H1 (cell line): ENCODE data around the gene GHRHR. TPM values are rescaled to one million over a fixed set of nuclear protein-coding genes. Genes with fewer than 3 reads are reported as not detected.

Experiments used
- CTCF ChIA-PET: fragments of 300-600 bp; sonication (Branson Sonifier 250); formaldehyde crosslinking; loops from one replicate; lab custom pipeline; 2021; ENCODE audit not compliant: partially characterized antibody; lab: Charles Lee
- POLR2A ChIA-PET: fragments of 300-600 bp; sonication (Branson Sonifier 250); formaldehyde crosslinking; loops from one replicate; lab custom pipeline; 2021; ENCODE audit warnings: inconsistent platforms; ENCODE audit not compliant: partially characterized antibody; lab: Charles Lee
- DNase-seq, 2 experiments: peaks; one replicate each; pipeline versions ENCODE4 v3.0.0 to v3.0.0-alpha.2; 2010 to 2022; ENCODE audit warnings: low spot score in 2 of 2, low read depth in 1 of 2, mixed read lengths in 1 of 2
- FAIRE-seq: peaks from 2 replicates; lab custom pipeline; 2011; peaks lifted over from hg19 to GRCh38; lab: Jason Lieb, UNC
- H2AFZ ChIP-seq: 2 replicates; pipeline ENCODE4 v1.8.1; 2012; ENCODE audit warnings: low read length, inconsistent platforms
- H2AK5ac ChIP-seq: 2 replicates; pipeline ENCODE4 v1.6.1; 2013; ENCODE audit warnings: low read depth, low read length
- H2BK120ac ChIP-seq: replicated peaks from 2 replicates; pipeline ENCODE3; 2013; ENCODE audit warnings: low read depth, low read length, inconsistent platforms
- H2BK12ac ChIP-seq: 2 replicates; pipeline ENCODE4 v1.6.1; 2013; ENCODE audit warnings: low read depth, low read length
- H2BK15ac ChIP-seq: 2 replicates; pipeline ENCODE4 v1.6.1; 2013; ENCODE audit warnings: low read length
- H2BK20ac ChIP-seq: 2 replicates; pipeline ENCODE4 v1.6.1; 2013; ENCODE audit warnings: low read length
- H2BK5ac ChIP-seq: 2 replicates; pipeline ENCODE4 v1.6.1; 2013; ENCODE audit warnings: low read depth, low read length
- H3K14ac ChIP-seq: 2 replicates; pipeline ENCODE4 v1.6.1; 2013; ENCODE audit warnings: inconsistent platforms; ENCODE audit not compliant: insufficient read length
- H3K18ac ChIP-seq: 2 replicates; pipeline ENCODE4 v1.6.1; 2013; ENCODE audit warnings: low read length; ENCODE audit errors: extremely low read depth
- H3K23ac ChIP-seq: 2 replicates; pipeline ENCODE4 v1.6.1; 2013; ENCODE audit warnings: inconsistent platforms; ENCODE audit not compliant: insufficient read length
- H3K23me2 ChIP-seq: 2 replicates; pipeline ENCODE4 v1.6.1; 2013; ENCODE audit warnings: low read depth, low read length
- H3K27ac ChIP-seq: 2 replicates; pipeline ENCODE4 v1.6.1; 2011; ENCODE audit warnings: low read depth, low read length, inconsistent platforms
- H3K27me3 ChIP-seq, 4 experiments: replicated peaks in 1 of 4; 1 replicate in 1 of 4; 2 replicates in 3 of 4; pipeline versions ENCODE4 v1.6.1 to v1.8.1; 2011 to 2013; ENCODE audit warnings: low read length in 3 of 4, mild to moderate bottlenecking in 3 of 4, inconsistent platforms in 2 of 4, mixed read lengths in 2 of 4, moderate library complexity in 1 of 4; ENCODE audit not compliant: control insufficient read depth in 3 of 4, insufficient read depth in 3 of 4; ENCODE audit errors: extremely low read depth in 1 of 4
- H3K36me3 ChIP-seq, 4 experiments: 2 replicates each; pipeline versions ENCODE4 v1.6.1 to v1.8.1; 2011 to 2013; ENCODE audit warnings: mild to moderate bottlenecking in 4 of 4, low read length in 3 of 4, moderate library complexity in 2 of 4, control low read depth in 1 of 4, inconsistent platforms in 1 of 4; ENCODE audit not compliant: insufficient read depth in 4 of 4, control insufficient read depth in 2 of 4
- H3K4ac ChIP-seq: replicated peaks from 2 replicates; pipeline ENCODE3; 2013; ENCODE audit warnings: low read length, low read depth, mixed read lengths, inconsistent platforms; ENCODE audit not compliant: insufficient read length
- H3K4me1 ChIP-seq, 4 experiments: replicated peaks in 1 of 4; 1 replicate in 1 of 4; 2 replicates in 3 of 4; pipeline versions ENCODE4 v1.6.1 to v1.8.1; 2011 to 2013; ENCODE audit warnings: low read length in 3 of 4, inconsistent platforms in 2 of 4, mixed read lengths in 1 of 4; ENCODE audit not compliant: insufficient read depth in 4 of 4, control insufficient read depth in 3 of 4
- H3K4me2 ChIP-seq, 2 experiments: 2 replicates each; pipeline versions ENCODE4 v1.6.1 to v1.8.1; 2011 to 2013; ENCODE audit warnings: low read depth in 2 of 2, low read length in 2 of 2, control low read depth in 1 of 2, inconsistent platforms in 1 of 2, mild to moderate bottlenecking in 1 of 2; ENCODE audit not compliant: insufficient read depth in 1 of 2
- H3K4me3 ChIP-seq, 4 experiments: fragments of 200-600, 300-600 bp in 1 of 4; sonication (generic), shearing (Covaris generic), sonication (Bioruptor Twin) in 1 of 4; 2 replicates each; pipeline versions ENCODE4 v1.5.1 to v1.8.1; 2011 to 2016; ENCODE audit warnings: low read length in 4 of 4, low read depth in 3 of 4, control low read depth in 2 of 4, inconsistent platforms in 2 of 4, mild to moderate bottlenecking in 2 of 4, mixed read lengths in 1 of 4, moderate library complexity in 1 of 4; ENCODE audit not compliant: insufficient read depth in 2 of 4; ENCODE audit errors: extremely low read depth in 1 of 4
- H3K56ac ChIP-seq: replicated peaks from 2 replicates; pipeline ENCODE3; 2013; ENCODE audit warnings: low read depth, mild to moderate bottlenecking, mixed read lengths, low read length, inconsistent platforms; ENCODE audit not compliant: insufficient read length
- H3K79me1 ChIP-seq: 2 replicates; pipeline ENCODE4 v1.6.1; 2013; ENCODE audit warnings: low read depth, low read length, control low read depth
- H3K79me2 ChIP-seq, 2 experiments: 2 replicates each; pipeline versions ENCODE4 v1.6.1 to v1.8.1; 2012 to 2013; ENCODE audit warnings: low read length in 2 of 2, mild to moderate bottlenecking in 2 of 2, inconsistent platforms in 1 of 2; ENCODE audit not compliant: insufficient read depth in 2 of 2, control insufficient read depth in 1 of 2
- H3K9ac ChIP-seq, 4 experiments: replicated peaks in 1 of 4; 1 replicate in 1 of 4; 2 replicates in 3 of 4; pipeline versions ENCODE4 v1.6.1 to v1.8.1; 2011 to 2013; ENCODE audit warnings: low read depth in 3 of 4, low read length in 3 of 4, control low read depth in 2 of 4, mild to moderate bottlenecking in 2 of 4, moderate library complexity in 2 of 4, inconsistent platforms in 1 of 4; ENCODE audit errors: extremely low read depth in 1 of 4
- H3K9me3 ChIP-seq, 2 experiments: 2 replicates each; pipeline versions ENCODE4 v1.6.1 to v1.8.1; 2012 to 2013; ENCODE audit warnings: mild to moderate bottlenecking in 2 of 2, moderate library complexity in 2 of 2, control low read depth in 1 of 2, inconsistent platforms in 1 of 2, low read depth in 1 of 2, low read length in 1 of 2, mixed read lengths in 1 of 2; ENCODE audit not compliant: insufficient read depth in 2 of 2
- H4K20me1 ChIP-seq, 2 experiments: replicated peaks in 1 of 2; 2 replicates each; pipeline versions ENCODE3 to v1.8.1; 2011 to 2013; ENCODE audit warnings: inconsistent platforms in 2 of 2, low read length in 2 of 2, mild to moderate bottlenecking in 1 of 2; ENCODE audit not compliant: insufficient read depth in 2 of 2, control insufficient read depth in 1 of 2
- H4K5ac ChIP-seq: 2 replicates; pipeline ENCODE4 v1.6.1; 2013; ENCODE audit warnings: low read length, low read depth, mixed read lengths, inconsistent platforms; ENCODE audit not compliant: insufficient read length
- H4K8ac ChIP-seq: 2 replicates; pipeline ENCODE4 v1.8.0; 2013; ENCODE audit warnings: mild to moderate bottlenecking, moderate library complexity, low read length, inconsistent platforms; ENCODE audit not compliant: insufficient read depth; ENCODE audit errors: extremely low read depth
- H4K91ac ChIP-seq: replicated peaks from 2 replicates; pipeline ENCODE3; 2013; ENCODE audit warnings: low read length, mixed read lengths, inconsistent platforms; ENCODE audit not compliant: insufficient read length
- BCL11A ChIP-seq, 2 experiments: IDR thresholded peaks; one replicate each; pipeline ENCODE4 v1.6.1; 2011; ENCODE audit warnings: low read depth in 2 of 2, low read length in 2 of 2, mild to moderate bottlenecking in 2 of 2
- EGR1 ChIP-seq: IDR thresholded peaks from 2 replicates; pipeline ENCODE4 v1.6.1; 2011; ENCODE audit warnings: low read depth, low read length, borderline replicate concordance
- JUN ChIP-seq: IDR thresholded peaks from 2 replicates; pipeline ENCODE4 v1.6.1; 2011; ENCODE audit warnings: low read depth, mild to moderate bottlenecking, improper control_type of control experiment, low read length
- MAFK ChIP-seq: IDR thresholded peaks from 2 replicates; pipeline ENCODE4 v1.6.1; 2012; ENCODE audit warnings: low read depth, mild to moderate bottlenecking, improper control_type of control experiment, low read length
- SIN3A ChIP-seq, 2 experiments: IDR thresholded peaks in 1 of 2; conservative IDR thresholded peaks in 1 of 2; 2 replicates each; pipeline ENCODE4 v1.6.1; 2011 to 2012; ENCODE audit warnings: low read length in 2 of 2, improper control_type of control experiment in 1 of 2, low read depth in 1 of 2, mild to moderate bottlenecking in 1 of 2
- SUZ12 ChIP-seq: fragments of 200-600 bp; sonication (generic); IDR thresholded peaks from 2 replicates; pipeline ENCODE4 v1.6.1; 2012; ENCODE audit warnings: mild to moderate bottlenecking, inconsistent platforms, low read length, moderate library complexity, mixed read lengths
- TAF7 ChIP-seq: optimal IDR thresholded peaks from 2 replicates; pipeline ENCODE3; 2011; ENCODE audit warnings: low read depth, mild to moderate bottlenecking, inconsistent platforms, low read length, moderate library complexity, borderline replicate concordance
- TEAD4 ChIP-seq: IDR thresholded peaks from 2 replicates; pipeline ENCODE4 v1.6.1; 2012; ENCODE audit warnings: low read depth, low read length, inconsistent platforms, mixed read lengths
- ZNF274 ChIP-seq: IDR thresholded peaks from 2 replicates; pipeline ENCODE4 v1.7.0; 2012; ENCODE audit warnings: low read length, borderline replicate concordance; ENCODE audit errors: extremely low read depth
- WGBS, 2 experiments: shearing (Covaris generic) in 1 of 2; methylation state at CpG; one replicate each; pipeline versions ENCODE4 v1.1.6 to v1.1.7; 2013 to 2015; ENCODE audit warnings: low lambda C conversion rate in 2 of 2, mixed read lengths in 2 of 2, inconsistent platforms in 1 of 2, low coverage in 1 of 2, missing lambda C conversion rate in 1 of 2; ENCODE audit not compliant: insufficient replicate concordance in 2 of 2, insufficient coverage in 1 of 2, insufficient read length in 1 of 2; ENCODE audit errors: extremely low coverage in 1 of 2, missing lambda C conversion rate in 1 of 2; 5-methylcytosine and 5-hydroxymethylcytosine counted together
- polyA plus RNA-seq, 7 experiments: library from polyadenylated mRNA; depleted of rRNA in 3 of 7; stranded (reverse) in 5 of 7; unstranded in 2 of 7; fragments of >200 nt in 5 of 7; fragments of 200-250 nt in 2 of 7; gene quantifications; 1 replicate in 5 of 7; 2 replicates in 1 of 7; 4 replicates in 1 of 7; pipeline versions ENCODE4 v1.2.1 to v1.2.3, GENCODE V29; 2011 to 2013; ENCODE audit warnings: missing spikeins in 2 of 7, mixed read lengths in 2 of 7
- total RNA-seq: library from RNA; stranded (reverse); fragmentation: NEBNext Ultra II Directional; extraction: Animal tissue kit (Norgen Biotek cat#: 25700); gene quantifications from 2 replicates; pipeline ENCODE4 v1.2.1, GENCODE V29; 2021

Gene GHRHR
- total and polyA plus RNA-seq, 2 of the 8 experiments (the other 6 are each of a cell fraction or from before 2014, with no cell fraction given), result 0.60 to 6.5 TPM

DNA sequence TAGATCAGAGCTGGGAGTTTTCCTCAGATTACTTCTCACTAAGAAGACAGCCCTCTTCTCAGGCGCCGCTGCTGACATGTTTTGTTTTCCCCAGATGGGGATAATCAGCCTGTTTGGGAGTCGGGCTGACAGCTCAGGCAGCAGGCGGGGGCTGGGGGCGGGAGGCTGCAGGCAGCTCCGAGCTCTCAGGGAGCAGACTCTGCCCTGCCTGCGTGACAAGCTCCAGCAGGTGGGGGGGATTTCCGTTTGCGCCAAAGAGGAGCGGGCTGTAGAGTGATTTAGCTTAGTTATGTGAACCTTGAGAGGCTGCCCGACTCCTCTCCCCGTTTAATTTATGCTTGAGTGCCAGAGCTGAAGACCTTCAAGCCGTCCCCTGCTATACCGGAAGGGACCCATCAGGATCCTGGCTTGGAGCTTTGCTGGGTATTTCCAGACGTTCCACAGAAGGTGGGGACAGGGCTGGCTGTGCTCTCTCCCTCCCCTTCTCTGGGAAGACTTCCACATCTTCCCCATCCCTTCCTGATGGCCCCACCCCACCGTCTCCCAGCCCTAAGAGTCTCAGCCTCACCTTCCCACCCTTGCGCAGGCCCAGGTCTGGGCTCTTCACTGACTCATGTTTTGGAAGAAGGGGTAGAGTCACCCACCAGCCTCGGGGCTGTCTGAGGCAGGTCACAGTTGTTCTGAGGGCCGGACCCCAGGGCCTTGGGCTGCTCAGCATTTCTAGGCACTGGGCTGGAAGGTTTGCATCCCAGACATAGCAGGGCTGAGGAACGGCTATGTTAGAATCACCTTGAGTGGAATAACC, 63.6 kb downstream of the GHRHR start:
- H3K56ac ChIP-seq, result no peak overlapping the region
- FAIRE-seq (no peak), DNase-seq (peak in 1 of 2 experiments; percentile 55)
- POLR2A ChIA-PET, result interaction anchor here (1.4 kb wide), 1 partner anchor 17 kb away, joined by 4 read pairs; no protein-coding TSS in a partner anchor
- H2BK12ac ChIP-seq, result peak overlapping the region; percentile 60; the same call in 1 of the 2 replicates
- peaks cover 3 to 14% (median 10%) of the 10 kb centered on the region in 4 experiments for H3K4me1 ChIP-seq
- no peak overlapping the region for H3K27ac ChIP-seq
- H4K91ac ChIP-seq, result no peak overlapping the region
- CTCF ChIA-PET, result interaction anchor here (0.6 to 52.0 kb wide), 11 partner anchors 9 to 308 kb away, joined by 3 to 880 read pairs (median 5); partner anchors contain the start of genes ADCYAP1R1 and GHRHR
- no peak overlapping the region for H4K5ac ChIP-seq
- 50% methylated on average over 16 of the region's 20 CpGs; no CpG with 5 or more reads in 1 of the 2 experiments for WGBS, 2 experiments
- no peaks in the 10 kb centered on the region for H3K9me3 ChIP-seq
- H2AFZ ChIP-seq, result no peak overlapping the region
- no peak overlapping the region for H2BK20ac ChIP-seq
- H3K4me3 ChIP-seq, result no peak overlapping the region
- peak overlapping the region; percentile 78 for H3K18ac ChIP-seq
- H3K27me3 ChIP-seq, result no peaks in the 10 kb centered on the region
- H4K8ac ChIP-seq, result 0 out of 2 replicates have a peak overlapping the region, but pooled peaks have one; percentile 68
- no peak overlapping the region; a peak in 1 of 7 replicates for H3K9ac ChIP-seq
- no peaks in the 10 kb centered on the region; the same call in 1 of the 2 replicates for H3K79me1 ChIP-seq
- H2BK15ac ChIP-seq, result 0 out of 2 replicates have a peak overlapping the region, but pooled peaks have one; percentile 61
- H3K23me2 ChIP-seq, result no peaks in the 10 kb centered on the region
- TF ChIP-seq MAFK (no peak), SUZ12 (no peak), TAF7 (no peak), BCL11A (IDR thresholded peaks at IDR 0.05; ENCODE audit: low read depth in 2 of 2, low read length in 2 of 2) (no peak), ZNF274 (no peak), EGR1 (no peak), SIN3A (conservative IDR thresholded peaks at IDR 0.05 in 1 of 2, IDR thresholded peaks at IDR 0.05 in 1 of 2; ENCODE audit: low read depth in 1 of 2, low read length in 2 of 2) (0 out of 4 replicates have a peak, but pooled peaks of 1 of the 2 experiments have one; percentile 56), TEAD4 (no peak), JUN (no peak)
- H2AK5ac ChIP-seq, result no peak overlapping the region
- no peaks in the 10 kb centered on the region for H3K36me3 ChIP-seq
- H3K4ac ChIP-seq, result no peak overlapping the region
- no peaks in the 10 kb centered on the region for H4K20me1 ChIP-seq
- H3K79me2 ChIP-seq, result no peaks in the 10 kb centered on the region
- H3K23ac ChIP-seq, result no peak overlapping the region
- H3K4me2 ChIP-seq, result peak overlapping the region in 1 of 2 experiments; percentile 11; a peak in 1 of 4 replicates
- no peak overlapping the region for H2BK120ac ChIP-seq
- H2BK5ac ChIP-seq, result no peak overlapping the region
- H3K14ac ChIP-seq, result no peak overlapping the region
